ENCODE results near the gene HDAC2. TPM values are rescaled to one million over a fixed set of nuclear protein-coding genes. Genes with fewer than 3 reads are reported as not detected.

HDAC2 gene
- polyA plus RNA-seq, 1 donor from 2014 or later, result 307 TPM

DNA sequence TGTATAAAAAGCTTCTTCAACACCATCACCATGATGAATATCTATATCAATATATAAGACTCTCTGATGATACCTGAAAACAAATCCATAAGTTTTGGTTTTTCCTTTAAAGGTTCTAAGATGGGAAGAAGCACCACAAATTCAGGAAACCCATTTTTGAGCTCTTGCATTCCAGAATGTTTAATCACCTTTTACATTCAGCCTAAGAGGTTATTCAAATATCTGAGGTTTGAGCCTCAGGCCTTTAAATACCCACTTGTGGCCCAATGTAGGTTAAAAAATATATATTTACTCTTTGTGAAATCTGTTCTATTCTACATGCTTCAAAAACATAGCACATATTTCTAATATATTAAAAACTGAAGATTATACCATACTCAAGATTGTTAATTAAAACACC lies 17.6 kb downstream of the HDAC2 start:
- Histone ChIP-seq H4K20me1 (ENCODE audit: insufficient read depth) (no peaks in the 10 kb centered on the region), H3K4me2 (ENCODE audit: low read length) (no peak overlapping the region)

DNA sequence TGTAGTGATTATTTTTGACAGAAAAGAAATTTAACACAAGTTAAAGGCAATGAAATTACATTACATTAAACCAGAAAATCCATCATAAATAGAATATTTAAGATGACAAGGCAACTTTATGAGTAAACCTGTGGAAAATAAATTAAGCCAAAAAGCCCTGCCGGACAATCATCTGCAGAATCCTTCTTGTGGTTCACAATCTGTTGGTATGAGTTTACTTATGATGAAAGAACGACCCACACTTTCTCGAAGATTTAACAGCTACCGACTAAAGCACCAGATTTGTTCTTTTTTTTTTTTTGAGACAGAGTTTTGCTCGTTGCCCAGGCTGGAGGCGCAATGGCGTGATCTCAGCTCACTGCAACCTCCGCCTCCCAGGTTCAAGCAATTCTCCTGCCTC lies 21.4 kb downstream of the HDAC2 start:
- no peak overlapping the region for H3K27ac ChIP-seq (ENCODE audit: low read length)
- no peaks in the 10 kb centered on the region for H3K27me3 ChIP-seq (ENCODE audit: insufficient read depth, low read depth, low read length)
- H4K20me1 ChIP-seq (ENCODE audit: insufficient read depth), result no peaks in the 10 kb centered on the region
- peaks cover 29% of the 10 kb centered on the region for H3K79me2 ChIP-seq (replicated peaks; ENCODE audit: insufficient read depth, low read length)
- H3K4me3 ChIP-seq (ENCODE audit: low read length), result no peak overlapping the region
- no peak overlapping the region for H3K9ac ChIP-seq (ENCODE audit: low read length)
- no peak overlapping the region for H3K4me2 ChIP-seq (ENCODE audit: low read length)
- H3K9me3 ChIP-seq (ENCODE audit: low read length), result no peaks in the 10 kb centered on the region
- H2AFZ ChIP-seq (ENCODE audit: low read depth, low read length), result no peak overlapping the region
- H3K9me2 ChIP-seq (ENCODE audit: insufficient read depth, low read length), result no peaks in the 10 kb centered on the region
- no peaks in the 10 kb centered on the region for H3F3A ChIP-seq (ENCODE audit: insufficient read depth, low read length, poor library complexity, severe bottlenecking)
- TF ChIP-seq POLR2AphosphoS5 (IDR thresholded peaks at IDR 0.05) (no peak), EP300 (conservative IDR thresholded peaks at IDR 0.05; ENCODE audit: poor library complexity, severe bottlenecking) (no peak), TAF1 (IDR thresholded peaks at IDR 0.05; ENCODE audit: low read depth) (no peak), SMC3 (conservative IDR thresholded peaks at IDR 0.05; ENCODE audit: poor library complexity) (no peak), MXI1 (conservative IDR thresholded peaks at IDR 0.05; ENCODE audit: poor library complexity, severe bottlenecking) (no peak), EZH2 (IDR thresholded peaks at IDR 0.05; ENCODE audit: borderline replicate concordance, insufficient read depth, low read length, poor library complexity, severe bottlenecking) (no peak), RAD21 (conservative IDR thresholded peaks at IDR 0.05) (no peak)
- TF ChIP-seq, protein P1, sequence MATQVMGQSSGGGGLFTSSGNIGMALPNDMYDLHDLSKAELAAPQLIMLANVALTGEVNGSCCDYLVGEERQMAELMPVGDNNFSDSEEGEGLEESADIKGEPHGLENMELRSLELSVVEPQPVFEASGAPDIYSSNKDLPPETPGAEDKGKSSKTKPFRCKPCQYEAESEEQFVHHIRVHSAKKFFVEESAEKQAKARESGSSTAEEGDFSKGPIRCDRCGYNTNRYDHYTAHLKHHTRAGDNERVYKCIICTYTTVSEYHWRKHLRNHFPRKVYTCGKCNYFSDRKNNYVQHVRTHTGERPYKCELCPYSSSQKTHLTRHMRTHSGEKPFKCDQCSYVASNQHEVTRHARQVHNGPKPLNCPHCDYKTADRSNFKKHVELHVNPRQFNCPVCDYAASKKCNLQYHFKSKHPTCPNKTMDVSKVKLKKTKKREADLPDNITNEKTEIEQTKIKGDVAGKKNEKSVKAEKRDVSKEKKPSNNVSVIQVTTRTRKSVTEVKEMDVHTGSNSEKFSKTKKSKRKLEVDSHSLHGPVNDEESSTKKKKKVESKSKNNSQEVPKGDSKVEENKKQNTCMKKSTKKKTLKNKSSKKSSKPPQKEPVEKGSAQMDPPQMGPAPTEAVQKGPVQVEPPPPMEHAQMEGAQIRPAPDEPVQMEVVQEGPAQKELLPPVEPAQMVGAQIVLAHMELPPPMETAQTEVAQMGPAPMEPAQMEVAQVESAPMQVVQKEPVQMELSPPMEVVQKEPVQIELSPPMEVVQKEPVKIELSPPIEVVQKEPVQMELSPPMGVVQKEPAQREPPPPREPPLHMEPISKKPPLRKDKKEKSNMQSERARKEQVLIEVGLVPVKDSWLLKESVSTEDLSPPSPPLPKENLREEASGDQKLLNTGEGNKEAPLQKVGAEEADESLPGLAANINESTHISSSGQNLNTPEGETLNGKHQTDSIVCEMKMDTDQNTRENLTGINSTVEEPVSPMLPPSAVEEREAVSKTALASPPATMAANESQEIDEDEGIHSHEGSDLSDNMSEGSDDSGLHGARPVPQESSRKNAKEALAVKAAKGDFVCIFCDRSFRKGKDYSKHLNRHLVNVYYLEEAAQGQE (IDR thresholded peaks at IDR 0.05; ENCODE audit: borderline replicate concordance), result no peak
- TF ChIP-seq, protein P2, sequence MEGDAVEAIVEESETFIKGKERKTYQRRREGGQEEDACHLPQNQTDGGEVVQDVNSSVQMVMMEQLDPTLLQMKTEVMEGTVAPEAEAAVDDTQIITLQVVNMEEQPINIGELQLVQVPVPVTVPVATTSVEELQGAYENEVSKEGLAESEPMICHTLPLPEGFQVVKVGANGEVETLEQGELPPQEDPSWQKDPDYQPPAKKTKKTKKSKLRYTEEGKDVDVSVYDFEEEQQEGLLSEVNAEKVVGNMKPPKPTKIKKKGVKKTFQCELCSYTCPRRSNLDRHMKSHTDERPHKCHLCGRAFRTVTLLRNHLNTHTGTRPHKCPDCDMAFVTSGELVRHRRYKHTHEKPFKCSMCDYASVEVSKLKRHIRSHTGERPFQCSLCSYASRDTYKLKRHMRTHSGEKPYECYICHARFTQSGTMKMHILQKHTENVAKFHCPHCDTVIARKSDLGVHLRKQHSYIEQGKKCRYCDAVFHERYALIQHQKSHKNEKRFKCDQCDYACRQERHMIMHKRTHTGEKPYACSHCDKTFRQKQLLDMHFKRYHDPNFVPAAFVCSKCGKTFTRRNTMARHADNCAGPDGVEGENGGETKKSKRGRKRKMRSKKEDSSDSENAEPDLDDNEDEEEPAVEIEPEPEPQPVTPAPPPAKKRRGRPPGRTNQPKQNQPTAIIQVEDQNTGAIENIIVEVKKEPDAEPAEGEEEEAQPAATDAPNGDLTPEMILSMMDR (IDR thresholded peaks at IDR 0.05; ENCODE audit: poor library complexity, severe bottlenecking), result no peak
- peaks cover 20% of the 10 kb centered on the region for H3K36me3 ChIP-seq (ENCODE audit: insufficient read depth, low read length)

More for the DNA sequence above, 17.6 kb downstream of the HDAC2 start:
- Histone ChIP-seq H3K36me3 (ENCODE audit: insufficient read depth, low read length) (peaks cover 21% of the 10 kb centered on the region), H3F3A (ENCODE audit: insufficient read depth, low read length, poor library complexity, severe bottlenecking) (no peaks in the 10 kb centered on the region), H3K27ac (ENCODE audit: low read length) (no peak overlapping the region), H3K9me3 (ENCODE audit: low read length) (no peaks in the 10 kb centered on the region), H3K9me2 (ENCODE audit: insufficient read depth, low read length) (no peaks in the 10 kb centered on the region), H3K27me3 (ENCODE audit: insufficient read depth, low read depth, low read length) (no peaks in the 10 kb centered on the region), H3K79me2 (replicated peaks; ENCODE audit: insufficient read depth, low read length) (peaks cover 54% of the 10 kb centered on the region), H3K9ac (ENCODE audit: low read length) (no peak overlapping the region), H2AFZ (ENCODE audit: low read depth, low read length) (no peak overlapping the region), H3K4me3 (ENCODE audit: low read length) (no peak overlapping the region)
- TF ChIP-seq TAF1 (IDR thresholded peaks at IDR 0.05; ENCODE audit: low read depth), result no peak

DNA sequence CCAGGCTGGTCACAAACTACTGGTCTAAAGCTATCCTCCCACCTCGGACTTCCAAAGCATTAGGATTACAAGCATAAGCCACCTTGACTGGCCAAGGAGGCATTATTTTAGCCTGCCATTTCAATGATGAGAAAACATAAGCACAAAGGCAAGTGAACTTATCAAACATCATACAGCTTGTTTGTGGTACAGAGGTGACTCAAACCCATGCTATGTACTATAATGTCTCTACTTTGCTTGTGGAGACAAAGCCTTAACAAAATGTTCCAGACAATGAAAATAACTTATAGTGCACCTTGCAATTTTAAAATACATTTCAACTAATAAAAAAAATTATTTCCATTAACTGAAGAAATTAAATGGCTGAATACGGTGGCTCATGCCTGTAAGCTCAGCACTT lies 26.2 kb downstream of the HDAC2 start:
- Histone ChIP-seq H3K9ac (ENCODE audit: low read length) (no peak overlapping the region), H3K27me3 (ENCODE audit: insufficient read depth, low read depth, low read length) (no peaks in the 10 kb centered on the region), H3K36me3 (ENCODE audit: insufficient read depth, low read length) (peaks cover 13% of the 10 kb centered on the region), H3F3A (ENCODE audit: insufficient read depth, low read length, poor library complexity, severe bottlenecking) (no peaks in the 10 kb centered on the region), H3K27ac (ENCODE audit: low read length) (no peak overlapping the region), H3K4me3 (ENCODE audit: low read length) (no peak overlapping the region), H2AFZ (ENCODE audit: low read depth, low read length) (no peak overlapping the region), H3K9me3 (ENCODE audit: low read length) (no peaks in the 10 kb centered on the region), H4K20me1 (ENCODE audit: insufficient read depth) (no peaks in the 10 kb centered on the region), H3K9me2 (ENCODE audit: insufficient read depth, low read length) (no peaks in the 10 kb centered on the region), H3K4me2 (ENCODE audit: low read length) (no peak overlapping the region), H3K79me2 (replicated peaks; ENCODE audit: insufficient read depth, low read length) (peaks cover 10% of the 10 kb centered on the region)
- TF ChIP-seq, protein P2 (IDR thresholded peaks at IDR 0.05; ENCODE audit: poor library complexity, severe bottlenecking), result no peak
- TF ChIP-seq, protein P1 (IDR thresholded peaks at IDR 0.05; ENCODE audit: borderline replicate concordance), result no peak
- no peak for TF ChIP-seq EP300 (conservative IDR thresholded peaks at IDR 0.05; ENCODE audit: poor library complexity, severe bottlenecking)
- no peak for TF ChIP-seq EZH2 (IDR thresholded peaks at IDR 0.05; ENCODE audit: borderline replicate concordance, insufficient read depth, low read length, poor library complexity, severe bottlenecking)
- TF ChIP-seq RAD21 (conservative IDR thresholded peaks at IDR 0.05), result no peak
- no peak for TF ChIP-seq MXI1 (conservative IDR thresholded peaks at IDR 0.05; ENCODE audit: poor library complexity, severe bottlenecking)
- no peak for TF ChIP-seq TAF1 (IDR thresholded peaks at IDR 0.05; ENCODE audit: low read depth)
- TF ChIP-seq SMC3 (conservative IDR thresholded peaks at IDR 0.05; ENCODE audit: poor library complexity), result no peak
- TF ChIP-seq POLR2AphosphoS5 (IDR thresholded peaks at IDR 0.05), result no peak
